Osteoblast (primary cell): ENCODE data around the gene SNX15. TPM values are rescaled to one million over a fixed set of nuclear protein-coding genes. Genes with fewer than 3 reads are reported as not detected.
A peak's percentile ranks its signal among the peaks of the same experiment; 100 is the strongest.
"Not testable (repeated sequence)": the region's sequence is repeated elsewhere in the genome, so short reads cannot be mapped to it uniquely, and the experiment has no call there.

Experiments used
- DNase-seq: peaks from one replicate; pipeline ENCODE4 v3.0.0; 2011; ENCODE audit warnings: low spot score, mixed read lengths; ENCODE audit not compliant: insufficient read length; ENCODE audit errors: missing footprints
- H2AFZ ChIP-seq: 2 replicates; pipeline ENCODE4 v1.6.0; 2011; ENCODE audit warnings: mild to moderate bottlenecking, low read length
- H3K27ac ChIP-seq: 2 replicates; pipeline ENCODE4 v1.5.1; 2011; ENCODE audit warnings: mild to moderate bottlenecking, low read depth, low read length, moderate library complexity
- H3K27me3 ChIP-seq: 2 replicates; pipeline ENCODE4 v1.6.0; 2012; ENCODE audit warnings: mild to moderate bottlenecking, control low read depth, inconsistent platforms, low read length, moderate library complexity; ENCODE audit not compliant: insufficient read depth
- H3K36me3 ChIP-seq: 2 replicates; pipeline ENCODE4 v1.5.1; 2011; ENCODE audit warnings: mild to moderate bottlenecking, low read length, control low read depth, moderate library complexity; ENCODE audit not compliant: insufficient read depth
- H3K4me1 ChIP-seq: 2 replicates; pipeline ENCODE4 v1.5.1; 2011; ENCODE audit warnings: mild to moderate bottlenecking, low read length, control low read depth, moderate library complexity; ENCODE audit not compliant: insufficient read depth
- H3K4me2 ChIP-seq: 2 replicates; pipeline ENCODE4 v1.6.0; 2011; ENCODE audit warnings: mild to moderate bottlenecking, low read length; ENCODE audit not compliant: insufficient read depth
- H3K4me3 ChIP-seq: fragments of 200-600 bp; sonication (generic); 3 replicates; pipeline ENCODE4 v1.5.1; 2012; ENCODE audit warnings: mild to moderate bottlenecking, low read length, inconsistent platforms; ENCODE audit not compliant: insufficient read depth
- H3K79me2 ChIP-seq: 2 replicates; pipeline ENCODE4 v1.6.0; 2012; ENCODE audit warnings: mild to moderate bottlenecking, low read length, control low read depth, inconsistent platforms; ENCODE audit not compliant: insufficient read depth
- H3K9me3 ChIP-seq: 2 replicates; pipeline ENCODE4 v1.5.1; 2011; ENCODE audit warnings: low read depth, low read length, control low read depth
- H4K20me1 ChIP-seq: 2 replicates; pipeline ENCODE4 v1.6.0; 2012; ENCODE audit warnings: mild to moderate bottlenecking, low read length, control low read depth; ENCODE audit not compliant: insufficient read depth
- total RNA-seq: library from RNA; depleted of rRNA; stranded (reverse); fragments of >200 nt; gene quantifications from 2 replicates; pipeline ENCODE4 v1.2.3, GENCODE V29; 2012
- TF ChIP-seq, protein P1 (sequence below): IDR thresholded peaks from 2 replicates; pipeline ENCODE4 v1.5.1; 2011; ENCODE audit warnings: mild to moderate bottlenecking, low read depth, low read length, moderate library complexity; ENCODE audit errors: extremely low read depth

Gene SNX15
- total RNA-seq, 1 donor: 12.3 TPM

DNA sequence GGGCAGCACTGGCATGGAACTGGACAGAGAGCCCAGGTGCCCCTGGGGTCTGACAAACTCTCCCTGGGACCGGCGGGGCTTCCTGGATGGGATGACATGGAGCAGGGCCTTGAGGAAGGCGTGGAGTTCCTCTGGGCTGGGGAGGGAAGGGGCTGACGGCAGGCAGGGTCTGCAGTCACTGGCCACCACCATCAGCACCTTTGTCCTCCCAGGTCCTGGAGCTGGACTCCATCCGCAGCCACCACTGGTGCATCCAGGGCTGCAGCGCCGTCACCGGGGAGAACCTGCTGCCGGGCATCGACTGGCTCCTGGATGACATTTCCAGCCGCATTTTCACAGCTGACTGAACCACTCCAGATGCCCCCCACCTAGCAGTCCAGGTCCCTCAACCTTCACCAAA is 5.7 kb upstream of the SNX15 start:
- peaks cover 4% of the 10 kb centered on the region for H3K79me2 ChIP-seq
- H3K4me3 ChIP-seq: no peak overlapping the region
- peaks cover 19% of the 10 kb centered on the region for H3K36me3 ChIP-seq
- H2AFZ ChIP-seq: no peak overlapping the region
- H4K20me1 ChIP-seq: no peaks in the 10 kb centered on the region
- no peaks in the 10 kb centered on the region for H3K9me3 ChIP-seq
- no peak overlapping the region for H3K27ac ChIP-seq
- TF ChIP-seq, protein P1, sequence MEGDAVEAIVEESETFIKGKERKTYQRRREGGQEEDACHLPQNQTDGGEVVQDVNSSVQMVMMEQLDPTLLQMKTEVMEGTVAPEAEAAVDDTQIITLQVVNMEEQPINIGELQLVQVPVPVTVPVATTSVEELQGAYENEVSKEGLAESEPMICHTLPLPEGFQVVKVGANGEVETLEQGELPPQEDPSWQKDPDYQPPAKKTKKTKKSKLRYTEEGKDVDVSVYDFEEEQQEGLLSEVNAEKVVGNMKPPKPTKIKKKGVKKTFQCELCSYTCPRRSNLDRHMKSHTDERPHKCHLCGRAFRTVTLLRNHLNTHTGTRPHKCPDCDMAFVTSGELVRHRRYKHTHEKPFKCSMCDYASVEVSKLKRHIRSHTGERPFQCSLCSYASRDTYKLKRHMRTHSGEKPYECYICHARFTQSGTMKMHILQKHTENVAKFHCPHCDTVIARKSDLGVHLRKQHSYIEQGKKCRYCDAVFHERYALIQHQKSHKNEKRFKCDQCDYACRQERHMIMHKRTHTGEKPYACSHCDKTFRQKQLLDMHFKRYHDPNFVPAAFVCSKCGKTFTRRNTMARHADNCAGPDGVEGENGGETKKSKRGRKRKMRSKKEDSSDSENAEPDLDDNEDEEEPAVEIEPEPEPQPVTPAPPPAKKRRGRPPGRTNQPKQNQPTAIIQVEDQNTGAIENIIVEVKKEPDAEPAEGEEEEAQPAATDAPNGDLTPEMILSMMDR: no peak
- H3K4me2 ChIP-seq: no peak overlapping the region
- H3K4me1 ChIP-seq: no peaks in the 10 kb centered on the region
- H3K27me3 ChIP-seq: no peaks in the 10 kb centered on the region
- peak; percentile 44 for DNase-seq

DNA sequence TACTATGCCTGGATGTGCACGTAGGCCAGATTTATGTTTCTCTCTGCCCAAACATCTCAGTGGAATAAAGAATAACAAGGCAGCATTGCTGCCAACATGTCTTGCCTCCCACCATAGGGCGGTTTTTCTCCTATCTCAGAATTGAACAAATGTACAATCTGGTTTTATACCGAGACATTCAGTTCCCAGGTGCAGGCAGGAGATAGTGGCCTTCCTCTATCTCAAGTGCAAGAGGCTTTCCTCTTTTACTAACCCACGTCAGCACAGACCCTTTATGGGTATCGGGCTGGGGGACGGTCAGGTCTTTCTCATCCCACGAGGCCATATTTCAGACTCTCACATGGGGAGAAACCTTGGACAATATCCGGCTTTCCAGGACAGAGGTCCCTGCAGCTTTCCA is 3.7 kb upstream of the SNX15 start:
- Histone ChIP-seq H3K4me1 (peaks cover 12% of the 10 kb centered on the region), H3K36me3 (peaks cover 11% of the 10 kb centered on the region)
- not testable (repeated sequence) for H3K4me2 ChIP-seq, H3K4me3 ChIP-seq, H3K9me3 ChIP-seq, H3K79me2 ChIP-seq, H2AFZ ChIP-seq, H3K27me3 ChIP-seq, H3K27ac ChIP-seq, DNase-seq, H4K20me1 ChIP-seq

DNA sequence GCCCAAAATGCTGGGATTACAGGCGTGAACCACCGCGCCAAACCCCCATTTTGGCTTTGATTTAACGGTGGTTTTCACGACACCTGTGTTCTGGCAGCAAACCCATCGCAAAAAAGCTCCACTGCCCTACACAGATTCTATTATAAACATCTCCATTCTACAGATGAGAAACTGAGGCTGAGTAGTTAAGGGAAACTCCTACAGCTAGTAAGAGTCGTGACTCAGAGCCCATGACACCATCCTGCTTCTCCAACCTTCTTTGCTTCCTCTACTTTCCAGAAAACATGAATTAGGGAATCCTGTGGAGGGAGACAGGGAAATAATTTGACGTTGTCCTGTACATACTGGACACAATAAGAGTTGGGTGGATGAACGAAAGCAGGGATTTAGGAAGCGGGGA is 429 bp upstream of the SNX15 start:
- Histone ChIP-seq H3K27ac (peak overlapping the region; percentile 4), H3K9me3 (no peaks in the 10 kb centered on the region), H3K79me2 (no peaks in the 10 kb centered on the region), H3K4me1 (peaks cover 13% of the 10 kb centered on the region), H2AFZ (peak overlapping the region; percentile 89), H3K4me2 (peak overlapping the region; percentile 75), H3K27me3 (no peaks in the 10 kb centered on the region), H3K36me3 (no peaks in the 10 kb centered on the region), H3K4me3 (peak overlapping the region; percentile 74), H4K20me1 (no peaks in the 10 kb centered on the region)
- no peak for DNase-seq
- TF ChIP-seq, protein P1: no peak

DNA sequence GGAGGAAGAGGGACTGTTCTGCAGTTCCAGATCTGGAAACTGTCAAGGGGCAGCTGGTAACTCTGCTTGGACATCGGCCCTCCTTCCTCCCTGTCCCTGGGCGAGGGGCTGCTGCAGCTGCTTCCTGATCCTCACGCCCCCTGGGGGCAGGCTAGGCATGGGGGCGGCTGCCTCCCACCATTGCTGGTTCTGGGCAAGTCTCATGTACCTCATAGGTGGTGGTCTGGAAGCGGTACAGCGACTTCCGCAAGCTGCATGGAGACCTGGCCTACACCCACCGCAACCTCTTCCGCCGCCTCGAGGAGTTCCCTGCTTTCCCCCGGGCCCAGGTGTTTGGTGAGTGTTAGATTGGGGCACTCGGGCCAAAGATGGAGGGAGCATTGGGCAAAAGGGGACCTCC is 5.0 kb downstream of the SNX15 start:
- H3K4me3 ChIP-seq: no peak overlapping the region
- no peaks in the 10 kb centered on the region for H3K27me3 ChIP-seq
- H3K4me2 ChIP-seq: no peak overlapping the region
- no peaks in the 10 kb centered on the region for H3K79me2 ChIP-seq
- DNase-seq: peak; percentile 25
- H3K4me1 ChIP-seq: peaks cover 8% of the 10 kb centered on the region
- peaks cover 3% of the 10 kb centered on the region for H3K36me3 ChIP-seq
- no peaks in the 10 kb centered on the region for H4K20me1 ChIP-seq
- no peak overlapping the region for H2AFZ ChIP-seq
- H3K9me3 ChIP-seq: no peaks in the 10 kb centered on the region
- TF ChIP-seq, protein P1: no peak
- H3K27ac ChIP-seq: no peak overlapping the region
